HG03378 (cell line): ENCODE results near the gene CLCN7.

Source experiments
- ATAC-seq: cut with Tn5 transposase; IDR thresholded peaks from one replicate; pipeline ENCODE4 v1.9.1; 2021; ENCODE audit warnings: mild to moderate bottlenecking, moderate library complexity; ENCODE audit not compliant: unreplicated experiment

The CLCN7 gene

GRCh38 chr16:1502092-1503004 is 27.5 kb upstream of the CLCN7 start:
- ATAC-seq, result no peak

- ATAC-seq, result no peak
Measured at GRCh38 chr16:1501630-1502029, 26.8 kb upstream of the CLCN7 start.

GRCh38 chr16:1500465-1501150 is 25.8 kb upstream of the CLCN7 start:
- no peak for ATAC-seq

GRCh38 chr16:1499756-1500464 is 25.1 kb upstream of the CLCN7 start:
- no peak for ATAC-seq

GRCh38 chr16:1498899-1499676 is 24.3 kb upstream of the CLCN7 start:
- no peak for ATAC-seq

- no peak for ATAC-seq
Measured at GRCh38 chr16:1497014-1497598, 22.3 kb upstream of the CLCN7 start.

GRCh38 chr16:1496464-1496863 is 21.6 kb upstream of the CLCN7 start:
- no peak for ATAC-seq

- ATAC-seq, result no peak
Measured at GRCh38 chr16:1495889-1496262, 21.0 kb upstream of the CLCN7 start.

- ATAC-seq, result no peak
Measured at GRCh38 chr16:1495211-1495888, 20.5 kb upstream of the CLCN7 start.

GRCh38 chr16:1494711-1495110 is 19.9 kb upstream of the CLCN7 start:
- ATAC-seq, result no peak

GRCh38 chr16:1494129-1494640 is 19.4 kb upstream of the CLCN7 start:
- no peak for ATAC-seq

- no peak for ATAC-seq
Measured at GRCh38 chr16:1493746-1494094, 18.9 kb upstream of the CLCN7 start.

- peak; percentile 49 for ATAC-seq
Measured at GRCh38 chr16:1492923-1493745, 18.3 kb upstream of the CLCN7 start, which contains the start of gene TELO2. Gene TELO2 (plus strand): TSS chr16:1493360. CDS start chr16:1494282, 922 bp downstream.

- no peak for ATAC-seq
Measured at GRCh38 chr16:1492082-1492922, 17.5 kb upstream of the CLCN7 start.

- ATAC-seq, result no peak
Measured at GRCh38 chr16:1491327-1491726, 16.5 kb upstream of the CLCN7 start.

GRCh38 chr16:1489077-1489476 is 14.2 kb upstream of the CLCN7 start:
- no peak for ATAC-seq

- no peak for ATAC-seq
Measured at GRCh38 chr16:1488619-1489018, 13.8 kb upstream of the CLCN7 start, which contains the start of gene PTX4. Gene PTX4 (minus strand): TSS chr16:1488944. CDS start chr16:1488909, 35 bp downstream.
